Measurements from ENCODE around the gene KSR2. TPM values are rescaled to one million over a fixed set of nuclear protein-coding genes. Genes with fewer than 3 reads are reported as not detected.

KSR2 gene
- total RNA-seq, 1 donor from 2014 or later, result not detected

GRCh38 chr12:117679776-117680175, 289.0 kb downstream of the KSR2 start:
- Mint-ChIP-seq H3K27me3 (ENCODE audit: low read depth) (no peaks in the 10 kb centered on the region), H3K27ac (ENCODE audit: unreplicated experiment) (no peak overlapping the region), H3K4me3 (ENCODE audit: unreplicated experiment) (no peak overlapping the region), H3K36me3 (ENCODE audit: low read depth) (no peaks in the 10 kb centered on the region), H3K4me1 (ENCODE audit: low read depth) (peaks cover 29% of the 10 kb centered on the region), H3K9me3 (ENCODE audit: low read depth) (peaks cover 5% of the 10 kb centered on the region)
- TF ChIP-seq, protein P1, sequence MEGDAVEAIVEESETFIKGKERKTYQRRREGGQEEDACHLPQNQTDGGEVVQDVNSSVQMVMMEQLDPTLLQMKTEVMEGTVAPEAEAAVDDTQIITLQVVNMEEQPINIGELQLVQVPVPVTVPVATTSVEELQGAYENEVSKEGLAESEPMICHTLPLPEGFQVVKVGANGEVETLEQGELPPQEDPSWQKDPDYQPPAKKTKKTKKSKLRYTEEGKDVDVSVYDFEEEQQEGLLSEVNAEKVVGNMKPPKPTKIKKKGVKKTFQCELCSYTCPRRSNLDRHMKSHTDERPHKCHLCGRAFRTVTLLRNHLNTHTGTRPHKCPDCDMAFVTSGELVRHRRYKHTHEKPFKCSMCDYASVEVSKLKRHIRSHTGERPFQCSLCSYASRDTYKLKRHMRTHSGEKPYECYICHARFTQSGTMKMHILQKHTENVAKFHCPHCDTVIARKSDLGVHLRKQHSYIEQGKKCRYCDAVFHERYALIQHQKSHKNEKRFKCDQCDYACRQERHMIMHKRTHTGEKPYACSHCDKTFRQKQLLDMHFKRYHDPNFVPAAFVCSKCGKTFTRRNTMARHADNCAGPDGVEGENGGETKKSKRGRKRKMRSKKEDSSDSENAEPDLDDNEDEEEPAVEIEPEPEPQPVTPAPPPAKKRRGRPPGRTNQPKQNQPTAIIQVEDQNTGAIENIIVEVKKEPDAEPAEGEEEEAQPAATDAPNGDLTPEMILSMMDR (IDR thresholded peaks at IDR 0.05), result no peak
- DNase-seq (ENCODE audit: low spot score), result no peak

GRCh38 chr12:117674763-117675162, 294.0 kb downstream of the KSR2 start:
- Mint-ChIP-seq H3K4me3 (ENCODE audit: unreplicated experiment) (no peak overlapping the region), H3K36me3 (ENCODE audit: low read depth) (no peaks in the 10 kb centered on the region), H3K27ac (ENCODE audit: unreplicated experiment) (no peak overlapping the region), H3K4me1 (ENCODE audit: low read depth) (no peaks in the 10 kb centered on the region), H3K9me3 (ENCODE audit: low read depth) (peaks cover 5% of the 10 kb centered on the region), H3K27me3 (ENCODE audit: low read depth) (no peaks in the 10 kb centered on the region)
- DNase-seq (ENCODE audit: low spot score), result no peak
- TF ChIP-seq, protein P1 (IDR thresholded peaks at IDR 0.05), result no peak

- H3K4me3 Mint-ChIP-seq (ENCODE audit: unreplicated experiment), result no peak overlapping the region
- no peaks in the 10 kb centered on the region for H3K36me3 Mint-ChIP-seq (ENCODE audit: low read depth)
- TF ChIP-seq, protein P1 (IDR thresholded peaks at IDR 0.05), result no peak
- no peak overlapping the region for H3K27ac Mint-ChIP-seq (ENCODE audit: unreplicated experiment)
- no peaks in the 10 kb centered on the region for H3K27me3 Mint-ChIP-seq (ENCODE audit: low read depth)
- peaks cover 5% of the 10 kb centered on the region for H3K9me3 Mint-ChIP-seq (ENCODE audit: low read depth)
- H3K4me1 Mint-ChIP-seq (ENCODE audit: low read depth), result no peaks in the 10 kb centered on the region
- DNase-seq (ENCODE audit: low spot score), result no peak
These were observed 294.5 kb downstream of the KSR2 start for GRCh38 chr12:117674313-117674712.

DNA sequence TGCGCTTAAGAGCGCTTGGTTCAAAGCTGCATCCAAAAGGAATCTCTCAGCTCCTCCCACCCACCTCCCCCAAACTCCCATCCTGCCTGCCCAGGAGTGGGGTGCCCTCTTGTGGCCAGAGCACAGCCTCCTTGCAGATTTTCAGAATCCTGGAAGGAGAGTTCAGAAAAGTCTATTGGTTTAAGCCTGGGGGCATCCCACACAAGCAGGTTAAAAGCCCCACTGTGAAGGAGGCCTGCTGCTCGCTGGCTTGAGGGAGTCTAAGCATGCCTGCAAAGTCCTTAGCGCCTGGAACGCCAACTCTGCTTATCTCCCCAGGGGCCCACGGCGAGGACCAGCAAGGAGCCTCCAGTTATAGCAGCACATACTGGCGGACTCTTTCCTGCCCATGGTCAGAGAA, 297.1 kb downstream of the KSR2 start:
- Mint-ChIP-seq H3K27me3 (ENCODE audit: low read depth) (peaks cover 9% of the 10 kb centered on the region), H3K27ac (ENCODE audit: unreplicated experiment) (no peak overlapping the region), H3K9me3 (ENCODE audit: low read depth) (no peaks in the 10 kb centered on the region), H3K36me3 (ENCODE audit: low read depth) (no peaks in the 10 kb centered on the region), H3K4me3 (ENCODE audit: unreplicated experiment) (no peak overlapping the region), H3K4me1 (ENCODE audit: low read depth) (peaks cover 6% of the 10 kb centered on the region)
- no peak for DNase-seq (ENCODE audit: low spot score)
- TF ChIP-seq, protein P1 (IDR thresholded peaks at IDR 0.05), result peak; percentile 79

DNA sequence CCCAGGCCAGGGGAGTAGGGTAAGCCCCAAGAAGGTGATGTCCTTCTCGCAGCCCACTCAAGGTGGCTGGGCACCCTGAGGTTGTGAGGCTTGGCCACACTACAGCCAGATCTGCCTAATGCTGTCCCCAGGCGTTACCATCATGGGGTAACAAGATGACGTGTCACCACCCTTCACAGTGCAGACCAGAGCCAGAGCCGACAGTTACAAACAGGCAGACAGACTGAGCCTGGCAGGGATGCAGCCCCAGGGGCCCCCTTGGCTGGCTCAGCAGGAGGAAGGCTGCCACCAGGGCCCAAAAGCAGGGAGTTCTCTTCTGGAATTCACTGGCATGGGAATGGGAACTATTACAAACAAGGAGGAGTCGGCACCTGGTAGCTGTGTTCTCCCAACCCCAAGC, 304.6 kb downstream of the KSR2 start:
- Mint-ChIP-seq H3K27me3 (ENCODE audit: low read depth) (peaks cover 9% of the 10 kb centered on the region), H3K9me3 (ENCODE audit: low read depth) (no peaks in the 10 kb centered on the region), H3K4me1 (ENCODE audit: low read depth) (peaks cover 29% of the 10 kb centered on the region), H3K4me3 (ENCODE audit: unreplicated experiment) (no peak overlapping the region), H3K36me3 (ENCODE audit: low read depth) (no peaks in the 10 kb centered on the region), H3K27ac (ENCODE audit: unreplicated experiment) (no peak overlapping the region)
- no peak for DNase-seq (ENCODE audit: low spot score)
- TF ChIP-seq, protein P1 (IDR thresholded peaks at IDR 0.05), result no peak
